ENCODE measurements around the gene OR6Y1. TPM values are rescaled to one million over a fixed set of nuclear protein-coding genes. Genes with fewer than 3 reads are reported as not detected.

OR6Y1 gene
- total and polyA plus RNA-seq, 2 experiments from 2014 or later = not detected

- no peak overlapping the region for H3K4me3 Mint-ChIP-seq
- no peak for ATAC-seq
- H3K9me3 Mint-ChIP-seq = no peaks in the 10 kb centered on the region
- no peaks in the 10 kb centered on the region for H3K36me3 ChIP-seq (ENCODE audit: insufficient read depth)
- H3K27me3 ChIP-seq (ENCODE audit: insufficient read depth) = no peaks in the 10 kb centered on the region
- H3F3A ChIP-seq (replicated peaks; ENCODE audit: low read depth) = no peaks in the 10 kb centered on the region
- H3K4me3 ChIP-seq = no peak overlapping the region
- no peak overlapping the region for H3K27ac ChIP-seq (ENCODE audit: low read depth)
- DNase-seq (ENCODE audit: low spot score) = peak; percentile 5
- H3K4me1 ChIP-seq (ENCODE audit: insufficient read depth) = no peaks in the 10 kb centered on the region
- no peaks in the 10 kb centered on the region for H3K4me1 Mint-ChIP-seq
- H3K79me2 ChIP-seq (replicated peaks; ENCODE audit: insufficient read depth) = no peaks in the 10 kb centered on the region
- H3K27me3 Mint-ChIP-seq (ENCODE audit: insufficient read depth, low read depth, poor library complexity) = peaks cover 2% of the 10 kb centered on the region
- no peak overlapping the region for H3K4me2 ChIP-seq
- TF ChIP-seq JUNB (IDR thresholded peaks at IDR 0.05; ENCODE audit: unreplicated experiment) = no peak
- H3K9me2 ChIP-seq (ENCODE audit: insufficient read depth) = peaks cover 9% of the 10 kb centered on the region; the same call in 1 of the 2 replicates
- no peaks in the 10 kb centered on the region for H4K20me1 ChIP-seq (replicated peaks; ENCODE audit: insufficient read depth)
- H2AFZ ChIP-seq = peak overlapping the region; percentile 56; the same call in 1 of the 2 replicates
- no peaks in the 10 kb centered on the region for H3K36me3 Mint-ChIP-seq (ENCODE audit: low read depth)
- no peak overlapping the region for H3K27ac Mint-ChIP-seq
Observed at GRCh38 chr1:158564608-158565007, 10.4 kb upstream of the OR6Y1 start.

- no peak for ATAC-seq
- Histone ChIP-seq H3K9me2 (ENCODE audit: insufficient read depth) (peaks cover 9% of the 10 kb centered on the region; the same call in 1 of the 2 replicates), H4K20me1 (replicated peaks; ENCODE audit: insufficient read depth) (no peaks in the 10 kb centered on the region), H3K79me2 (replicated peaks; ENCODE audit: insufficient read depth) (no peaks in the 10 kb centered on the region), H3K36me3 (ENCODE audit: insufficient read depth) (no peaks in the 10 kb centered on the region), H3K4me1 (ENCODE audit: insufficient read depth) (no peaks in the 10 kb centered on the region), H3K27ac (ENCODE audit: low read depth) (no peak overlapping the region), H2AFZ (no peak overlapping the region), H3K4me2 (no peak overlapping the region), H3F3A (replicated peaks; ENCODE audit: low read depth) (no peaks in the 10 kb centered on the region), H3K4me3 (no peak overlapping the region), H3K27me3 (ENCODE audit: insufficient read depth) (no peaks in the 10 kb centered on the region)
- Mint-ChIP-seq H3K27ac (no peak overlapping the region), H3K27me3 (ENCODE audit: insufficient read depth, low read depth, poor library complexity) (peaks cover 2% of the 10 kb centered on the region), H3K36me3 (ENCODE audit: low read depth) (no peaks in the 10 kb centered on the region), H3K4me1 (no peaks in the 10 kb centered on the region), H3K9me3 (no peaks in the 10 kb centered on the region), H3K4me3 (no peak overlapping the region)
- no peak for TF ChIP-seq REST (IDR thresholded peaks at IDR 0.05; ENCODE audit: unreplicated experiment)
- TF ChIP-seq NANOG (IDR thresholded peaks at IDR 0.05; ENCODE audit: borderline replicate concordance) = no peak
- no peak for TF ChIP-seq CREB1 (CRISPR knock-in tag; IDR thresholded peaks at IDR 0.05; ENCODE audit: low read depth)
- TF ChIP-seq JUNB (IDR thresholded peaks at IDR 0.05; ENCODE audit: unreplicated experiment) = no peak
- no peak for TF ChIP-seq CTCF (conservative IDR thresholded peaks at IDR 0.05; ENCODE audit: low read depth in 2 of 2)
- no peak for TF ChIP-seq ZNF114 (CRISPR knock-in tag; IDR thresholded peaks at IDR 0.05)
- no peak for TF ChIP-seq EZH2 (IDR thresholded peaks at IDR 0.05; ENCODE audit: low read depth, unreplicated experiment)
- no peak for TF ChIP-seq POLR2AphosphoS5 (IDR thresholded peaks at IDR 0.05; ENCODE audit: low read depth)
- TF ChIP-seq ZNF462 (CRISPR knock-in tag; IDR thresholded peaks at IDR 0.05) = no peak
- TF ChIP-seq EZH2phosphoT487 (IDR thresholded peaks at IDR 0.05; ENCODE audit: unreplicated experiment) = no peak
- no peak for TF ChIP-seq ZNF331 (CRISPR knock-in tag; IDR thresholded peaks at IDR 0.05; ENCODE audit: low read depth)
- TF ChIP-seq STAT1 (IDR thresholded peaks at IDR 0.05; ENCODE audit: unreplicated experiment) = no peak
- DNase-seq (ENCODE audit: low spot score) = no peak
Observed at GRCh38 chr1:158563853-158564252, 9.6 kb upstream of the OR6Y1 start.

Measured in GM23338 (cell line).